ENCODE measurements around the gene MROH8.

- TF ChIP-seq MXD4 (CRISPR knock-in tag; IDR thresholded peaks at IDR 0.05) (no peak), POLR2AphosphoS5 (IDR thresholded peaks at IDR 0.05; ENCODE audit: low read depth, low read length) (no peak), ZNF362 (CRISPR knock-in tag; IDR thresholded peaks at IDR 0.05; ENCODE audit: borderline replicate concordance) (no peak), RBAK (CRISPR knock-in tag; IDR thresholded peaks at IDR 0.05) (no peak), ETS1 (CRISPR knock-in tag; IDR thresholded peaks at IDR 0.05) (no peak), STAG1 (CRISPR knock-in tag; IDR thresholded peaks at IDR 0.05) (no peak), TAF1 (CRISPR knock-in tag; IDR thresholded peaks at IDR 0.05) (no peak), REL (CRISPR knock-in tag; conservative IDR thresholded peaks at IDR 0.05) (no peak), HMG20A (CRISPR knock-in tag; IDR thresholded peaks at IDR 0.05; ENCODE audit: borderline replicate concordance) (no peak), MAFK (conservative IDR thresholded peaks at IDR 0.05 in 1 of 2, IDR thresholded peaks at IDR 0.05 in 1 of 2; ENCODE audit: low read length in 2 of 2) (no peak), POLR2A (IDR thresholded peaks at IDR 0.05; ENCODE audit: insufficient read depth in 1 of 2, low read depth in 2 of 2, low read length in 2 of 2) (no peak), ATM (IDR thresholded peaks at IDR 0.05; ENCODE audit: borderline replicate concordance) (no peak), ZNF646 (CRISPR knock-in tag; IDR thresholded peaks at IDR 0.05) (no peak), EZH2 (conservative IDR thresholded peaks at IDR 0.05; ENCODE audit: low read depth, low read length) (no peak)
Observed at GRCh38 chr20:37188787-37189186, 9.4 kb upstream of the MROH8 start.

Measured in HepG2 (cell line).